IMR-90 (cell line): ENCODE results near the gene NAPSA. TPM values are rescaled to one million over a fixed set of nuclear protein-coding genes. Genes with fewer than 3 reads are reported as not detected.

Experiments
- ATAC-seq: fragments of 200-7000 bp; cut with Tn5 transposase; 2 replicates; pipeline ENCODE4 v1.9.1; 2020; ENCODE audit warnings: low read depth, mild to moderate bottlenecking, moderate library complexity
- BruUV-seq: library from RNA; stranded (reverse); fragments of 400-500 nt; replicated peaks from 2 replicates; lab custom pipeline; 2021; lab: Mats Ljungman, UMichigan
- CTCF ChIA-PET: fragments of 300-600 bp; formaldehyde crosslinking; extraction: SDS; loops from one replicate; lab custom pipeline; 2021; ENCODE audit warnings: antibody characterized with exemption; lab: Yijun Ruan, JAX
- POLR2A ChIA-PET: fragments of 300-600 bp; sonication (Branson Sonifier 250); formaldehyde crosslinking; loops from one replicate; lab custom pipeline; 2022; ENCODE audit warnings: antibody characterized with exemption; ENCODE audit not compliant: unreplicated experiment; lab: Charles Lee
- DNase-seq: peaks from one replicate; pipeline ENCODE4 v3.0.0; 2013
- H2AFZ ChIP-seq: replicated peaks from 2 replicates; pipeline ENCODE3; 2013; ENCODE audit warnings: low read length, mild to moderate bottlenecking; ENCODE audit not compliant: poor library complexity
- H2AK5ac ChIP-seq: 2 replicates; pipeline ENCODE4 v1.6.1; 2013; ENCODE audit warnings: low read depth, low read length, inconsistent platforms
- H2AK9ac ChIP-seq: replicated peaks from 2 replicates; pipeline ENCODE3; 2013; ENCODE audit warnings: mild to moderate bottlenecking, low read depth, low read length, moderate library complexity; ENCODE audit not compliant: poor library complexity
- H2BK120ac ChIP-seq: 2 replicates; pipeline ENCODE4 v1.6.1; 2013; ENCODE audit warnings: low read depth, low read length, inconsistent platforms
- H2BK15ac ChIP-seq: 3 replicates; pipeline ENCODE4 v1.6.1; 2013; ENCODE audit warnings: low read depth, low read length, inconsistent platforms
- H2BK20ac ChIP-seq: 2 replicates; pipeline ENCODE4 v1.6.1; 2013; ENCODE audit warnings: low read depth, mild to moderate bottlenecking, inconsistent platforms, low read length, moderate library complexity
- H2BK5ac ChIP-seq: 2 replicates; pipeline ENCODE4 v1.6.1; 2013; ENCODE audit warnings: mild to moderate bottlenecking, low read depth, low read length, inconsistent platforms; ENCODE audit not compliant: poor library complexity, severe bottlenecking
- H3K14ac ChIP-seq: replicated peaks from 2 replicates; pipeline ENCODE4 v1.6.1; 2013; ENCODE audit warnings: low read depth, low read length, inconsistent platforms
- H3K18ac ChIP-seq: 2 replicates; pipeline ENCODE4 v1.6.1; 2013; ENCODE audit warnings: low read depth, low read length, control low read depth
- H3K23ac ChIP-seq: 2 replicates; pipeline ENCODE4 v1.6.1; 2013; ENCODE audit warnings: low read depth, low read length, inconsistent platforms
- H3K27ac ChIP-seq: 2 replicates; pipeline ENCODE4 v1.5.1; 2013; ENCODE audit warnings: mild to moderate bottlenecking, control low read depth, low read length; ENCODE audit not compliant: insufficient read depth
- H3K27me3 ChIP-seq: 2 replicates; pipeline ENCODE4 v1.6.1; 2013; ENCODE audit warnings: low read length; ENCODE audit not compliant: control insufficient read depth, insufficient read depth
- H3K36me3 ChIP-seq: 2 replicates; pipeline ENCODE4 v1.6.1; 2013; ENCODE audit warnings: low read length, mixed read lengths; ENCODE audit not compliant: control insufficient read depth, insufficient read depth
- H3K4ac ChIP-seq: 2 replicates; pipeline ENCODE4 v1.6.1; 2013; ENCODE audit warnings: low read depth, low read length, inconsistent platforms
- H3K4me1 ChIP-seq: 2 replicates; pipeline ENCODE4 v1.6.1; 2013; ENCODE audit warnings: low read length, mixed read lengths; ENCODE audit not compliant: control insufficient read depth, insufficient read depth
- H3K4me2 ChIP-seq: 2 replicates; pipeline ENCODE4 v1.6.1; 2013; ENCODE audit warnings: low read depth, mild to moderate bottlenecking, control low read depth, low read length, moderate library complexity
- H3K4me3 ChIP-seq: 2 replicates; pipeline ENCODE4 v1.5.1; 2013; ENCODE audit warnings: low read depth, mild to moderate bottlenecking, control low read depth, low read length, moderate library complexity; ENCODE audit not compliant: insufficient read depth
- H3K56ac ChIP-seq: 2 replicates; pipeline ENCODE4 v1.6.1; 2013; ENCODE audit warnings: low read length, inconsistent platforms; ENCODE audit not compliant: insufficient read depth; ENCODE audit errors: extremely low read depth
- H3K79me1 ChIP-seq, 2 experiments: 2 replicates each; pipeline ENCODE4 v1.6.1; 2013; ENCODE audit warnings: low read length in 2 of 2, inconsistent platforms in 1 of 2, low read depth in 1 of 2
- H3K9ac ChIP-seq: 2 replicates; pipeline ENCODE4 v1.6.1; 2013; ENCODE audit warnings: low read depth, low read length, control low read depth
- H3K9me1 ChIP-seq: 2 replicates; pipeline ENCODE4 v1.6.1; 2013; ENCODE audit warnings: low read length, inconsistent platforms; ENCODE audit not compliant: insufficient read depth
- H3K9me3 ChIP-seq: 2 replicates; pipeline ENCODE4 v1.6.1; 2013; ENCODE audit warnings: low read length; ENCODE audit not compliant: control insufficient read depth, insufficient read depth
- H4K20me1 ChIP-seq: 2 replicates; pipeline ENCODE4 v1.6.1; 2013; ENCODE audit warnings: low read length, inconsistent platforms; ENCODE audit not compliant: insufficient read depth
- H4K5ac ChIP-seq: 2 replicates; pipeline ENCODE4 v1.6.1; 2013; ENCODE audit warnings: mild to moderate bottlenecking, low read depth, low read length, control low read depth
- H4K8ac ChIP-seq, 2 experiments: 2 replicates each; pipeline ENCODE4 v1.6.1; 2013; ENCODE audit warnings: low read depth in 2 of 2, low read length in 2 of 2, control low read depth in 1 of 2, inconsistent platforms in 1 of 2
- H4K91ac ChIP-seq: 2 replicates; pipeline ENCODE4 v1.6.1; 2013; ENCODE audit warnings: low read depth, low read length, inconsistent platforms; ENCODE audit not compliant: insufficient read depth
- BHLHE40 ChIP-seq: fragments of 150-350 bp; IDR thresholded peaks from 2 replicates; pipeline ENCODE4 v1.6.1; 2016; ENCODE audit warnings: mild to moderate bottlenecking, low read depth, low read length
- CEBPB ChIP-seq: IDR thresholded peaks from 2 replicates; pipeline ENCODE4 v1.6.1; 2012; ENCODE audit warnings: low read depth, low read length, improper control_type of control experiment
- CHD1 ChIP-seq: IDR thresholded peaks from 2 replicates; pipeline ENCODE4 v1.6.1; 2012; ENCODE audit warnings: low read depth, low read length, improper control_type of control experiment
- MAFK ChIP-seq: IDR thresholded peaks from 2 replicates; pipeline ENCODE4 v1.6.1; 2012; ENCODE audit warnings: low read depth, low read length, improper control_type of control experiment
- MAZ ChIP-seq: IDR thresholded peaks from 2 replicates; pipeline ENCODE4 v1.6.1; 2012; ENCODE audit warnings: low read depth, mild to moderate bottlenecking, low read length, improper control_type of control experiment, moderate library complexity, borderline replicate concordance
- MXI1 ChIP-seq: IDR thresholded peaks from 2 replicates; pipeline ENCODE4 v1.6.1; 2012; ENCODE audit warnings: low read depth, mild to moderate bottlenecking, low read length, moderate library complexity, borderline replicate concordance
- NFE2L2 ChIP-seq: fragments of 150-350 bp; IDR thresholded peaks from 2 replicates; pipeline ENCODE4 v1.6.1; 2016; ENCODE audit warnings: low read depth, mild to moderate bottlenecking, low read length
- RCOR1 ChIP-seq: IDR thresholded peaks from 2 replicates; pipeline ENCODE4 v1.6.1; 2012; ENCODE audit warnings: mild to moderate bottlenecking, low read length, improper control_type of control experiment; ENCODE audit not compliant: insufficient replicate concordance
- RFX5 ChIP-seq: IDR thresholded peaks from 2 replicates; pipeline ENCODE4 v1.8.0; 2012; ENCODE audit warnings: low read depth, mild to moderate bottlenecking, low read length, moderate library complexity
- USF2 ChIP-seq: fragments of 150-350 bp; IDR thresholded peaks from 2 replicates; pipeline ENCODE4 v1.6.1; 2017; ENCODE audit warnings: mild to moderate bottlenecking, antibody characterized with exemption, low read length, low read depth
- WGBS, 2 experiments: methylation state at CpG; one replicate each; pipeline versions ENCODE4 v1.1.5 to v1.1.7; 2013; ENCODE audit warnings: missing lambda C conversion rate in 2 of 2; ENCODE audit not compliant: insufficient read length in 1 of 2; ENCODE audit errors: extremely low coverage in 2 of 2; 5-methylcytosine and 5-hydroxymethylcytosine counted together
- dilution Hi-C: fragments of 300-500 bp; cut with HindIII; formaldehyde crosslinking; loops from one replicate; pipeline ENCODE4 v1.14.3; 2018; ENCODE audit warnings: low sequenced_read_pairs; ENCODE audit not compliant: unreplicated experiment
- in situ Hi-C: fragments of 300-500 bp; cut with MboI; formaldehyde crosslinking; loops from 3 replicates; pipeline ENCODE4 v1.14.3; 2019; ENCODE audit warnings: low sequenced_read_pairs, inconsistent platforms, mixed read lengths
- intact Hi-C: fragments of 100-400 bp; cut with micrococcal nuclease; formaldehyde crosslinking; loops from 2 replicates; pipeline ENCODE4 v1.10.0; 2022
- polyA plus RNA-seq, 3 experiments: library from polyadenylated mRNA; depleted of rRNA; stranded (reverse); fragments of >200 nt; gene quantifications; 2 replicates each; pipeline ENCODE4 v1.2.3, GENCODE V29; 2012; ENCODE audit warnings: low replicate concordance in 1 of 3
- total RNA-seq: library from RNA; depleted of rRNA; stranded (reverse); fragments of >200 nt; gene quantifications from 2 replicates; pipeline ENCODE4 v1.2.3, GENCODE V29; 2012

NAPSA gene
- total and polyA plus RNA-seq, 2 of the 4 experiments (the other 2 are of a cell fraction): 0.39 TPM; not detected in 1

- Histone ChIP-seq H2AK5ac (0 out of 2 replicates have a peak overlapping the region, but pooled peaks have one; percentile 0), H3K27me3 (no peaks in the 10 kb centered on the region), H3K56ac (no peak overlapping the region), H3K4me2 (peak overlapping the region; percentile 73), H3K14ac (no peak overlapping the region), H3K18ac (no peak overlapping the region), H3K4me3 (peak overlapping the region; percentile 76), H3K9me3 (no peaks in the 10 kb centered on the region), H4K8ac (peak overlapping the region; percentile 49 to 60; a peak in 3 of 4 replicates), H3K9ac (peak overlapping the region; percentile 44), H3K23ac (no peak overlapping the region), H3K4ac (peak overlapping the region; percentile 29), H2BK20ac (no peak overlapping the region), H2BK120ac (no peak overlapping the region), H3K79me1 (peaks cover 4 to 53% of the 10 kb centered on the region in 2 experiments; a peak in 3 of 4 replicates), H2AFZ (peak overlapping the region; percentile 88), H4K91ac (0 out of 2 replicates have a peak overlapping the region, but pooled peaks have one; percentile 28), H4K20me1 (peaks cover 4% of the 10 kb centered on the region; the same call in 1 of the 2 replicates), H3K27ac (peak overlapping the region; percentile 34), H4K5ac (peak overlapping the region; percentile 36; the same call in 1 of the 2 replicates), H3K4me1 (no peaks in the 10 kb centered on the region; the same call in 1 of the 2 replicates), H2BK15ac (no peak overlapping the region), H3K36me3 (peaks cover 37% of the 10 kb centered on the region), H3K9me1 (peaks cover 6% of the 10 kb centered on the region; the same call in 1 of the 2 replicates), H2BK5ac (peak overlapping the region; percentile 30), H2AK9ac (peak overlapping the region; percentile 56)
- ChIA-PET POLR2A (no interaction called here), CTCF (interaction anchor here (1.1 kb wide), 1 partner anchor 77 kb away, joined by 3 read pairs; no protein-coding TSS in a partner anchor)
- dilution Hi-C loops (no loop called here), intact Hi-C loops (no loop called here), in situ Hi-C loops (no loop called here)
- ATAC-seq (no peak), DNase-seq (no peak)
- TF ChIP-seq USF2 (no peak), MAFK (no peak), BHLHE40 (no peak), CHD1 (no peak), RFX5 (no peak), MAZ (no peak), NFE2L2 (no peak), MXI1 (no peak), RCOR1 (no peak), CEBPB (no peak)
- no TSS peak for BruUV-seq
- WGBS, 2 experiments: 74% methylated on average over 4 of the region's 21 CpGs; no CpG with 5 or more reads in 1 of the 2 experiments
Measured at GRCh38 chr19:50383001-50383851, 17.8 kb upstream of the NAPSA start.
